Neural progenitor cell (in vitro differentiated cells): ENCODE data around the gene DPF3.

ENCODE experiments used
- CTCF ChIP-seq: fragments of 200-600 bp; sonication (generic); IDR thresholded peaks from 2 replicates; pipeline ENCODE4 v1.5.1; 2017; ENCODE audit warnings: antibody characterized with exemption, mild to moderate bottlenecking
- EZH2 ChIP-seq: fragments of 200-600 bp; sonication (generic); IDR thresholded peaks from 2 replicates; pipeline ENCODE4 v1.6.1; 2017; ENCODE audit warnings: antibody characterized with exemption, mild to moderate bottlenecking, moderate library complexity

- TF ChIP-seq CTCF: no peak
- TF ChIP-seq EZH2: no peak
These were observed 104.8 kb downstream of the DPF3 start for GRCh38 chr14:72788972-72789728.
